Transverse colon (tissue), 4 donors: ENCODE results near the gene SGPP2.

Source experiments
- CTCF ChIP-seq, 5 experiments: fragments of 200-600 bp in 3 of 5; fragments of 450-650 bp in 2 of 5; sonication (generic) in 3 of 5; IDR thresholded peaks; 1 replicate in 2 of 5; 2 replicates in 3 of 5; pipeline ENCODE4 v1.5.1; 2016 to 2017; ENCODE audit warnings: antibody characterized with exemption in 5 of 5, inconsistent platforms in 3 of 5, mild to moderate bottlenecking in 2 of 5, moderate library complexity in 1 of 5
- EP300 ChIP-seq: sonication (generic); formaldehyde crosslinking; IDR thresholded peaks from one replicate; pipeline ENCODE4 v1.6.1; 2017; ENCODE audit warnings: antibody characterized with exemption, low read depth
- POLR2A ChIP-seq: fragments of 450-650 bp; IDR thresholded peaks from one replicate; pipeline ENCODE4 v1.6.1; 2016; ENCODE audit warnings: antibody characterized with exemption, mild to moderate bottlenecking, moderate library complexity
- POLR2AphosphoS5 ChIP-seq, 3 donors: sonication (generic); formaldehyde crosslinking; IDR thresholded peaks; one replicate each; pipeline ENCODE4 v1.6.1; 2016; ENCODE audit warnings: antibody characterized with exemption in 3 of 3

GRCh38 chr2:222525811-222526210, 101.5 kb downstream of the SGPP2 start:
- no peak for TF ChIP-seq CTCF (IDR thresholded peaks at IDR 0.05)
- no peak for TF ChIP-seq POLR2A
- TF ChIP-seq POLR2AphosphoS5 (IDR thresholded peaks at IDR 0.05) = no peak
- no peak for TF ChIP-seq EP300
